Measurements from ENCODE around the gene TMEM51. TPM values are rescaled to one million over a fixed set of nuclear protein-coding genes. Genes with fewer than 3 reads are reported as not detected.

TMEM51 gene
- total and polyA plus RNA-seq, 2 of the 4 experiments (the other 2 are of a cell fraction), result 2.7 to 10.2 TPM

DNA sequence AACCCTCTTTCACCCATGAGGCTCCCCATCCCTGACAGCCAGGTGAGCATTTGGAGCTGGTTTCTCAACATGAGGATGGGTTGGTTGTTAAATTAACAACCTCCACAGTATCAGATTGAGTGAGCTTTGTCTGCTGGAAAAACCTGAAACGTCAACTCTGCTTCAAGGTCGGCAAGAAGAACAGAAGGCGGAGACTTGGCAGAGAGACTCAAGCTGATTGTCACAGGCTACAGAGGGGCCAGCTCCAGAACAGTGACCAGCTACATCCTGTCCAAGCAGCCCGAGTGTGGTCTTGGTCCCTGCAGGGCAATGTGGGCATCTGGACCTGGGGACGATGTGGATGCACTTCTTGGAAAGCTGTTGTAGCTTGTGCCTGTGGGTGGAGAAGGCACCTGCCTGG is 36.6 kb upstream of the TMEM51 start:
- H2BK20ac ChIP-seq (ENCODE audit: low read depth, low read length), result no peak overlapping the region
- POLR2A ChIA-PET (ENCODE audit: unreplicated experiment), result no interaction called here
- no peak overlapping the region for H3K4ac ChIP-seq (ENCODE audit: low read depth, low read length)
- H4K8ac ChIP-seq (ENCODE audit: low read depth in 2 of 2, low read length in 2 of 2), result no peak overlapping the region
- no peak overlapping the region for H3K4me2 ChIP-seq (ENCODE audit: low read depth, low read length)
- no peaks in the 10 kb centered on the region for H3K79me1 ChIP-seq (ENCODE audit: low read depth in 1 of 2, low read length in 2 of 2)
- H3K9ac ChIP-seq (ENCODE audit: low read depth, low read length), result no peak overlapping the region
- H3K36me3 ChIP-seq (ENCODE audit: control insufficient read depth, insufficient read depth, low read length), result no peaks in the 10 kb centered on the region
- H2BK120ac ChIP-seq (ENCODE audit: low read depth, low read length), result no peak overlapping the region
- TF ChIP-seq MAFK (IDR thresholded peaks at IDR 0.05; ENCODE audit: low read depth, low read length) (no peak), MAZ (IDR thresholded peaks at IDR 0.05; ENCODE audit: borderline replicate concordance, low read depth, low read length) (no peak), CEBPB (IDR thresholded peaks at IDR 0.05; ENCODE audit: low read depth, low read length) (no peak), POLR2A (IDR thresholded peaks at IDR 0.05; ENCODE audit: low read depth, low read length) (no peak), FOS (IDR thresholded peaks at IDR 0.05; ENCODE audit: low read depth, low read length) (no peak), RAD21 (IDR thresholded peaks at IDR 0.05; ENCODE audit: low read length) (no peak), CHD1 (IDR thresholded peaks at IDR 0.05; ENCODE audit: low read depth, low read length) (no peak), RFX5 (IDR thresholded peaks at IDR 0.05; ENCODE audit: low read depth, low read length) (no peak), NFE2L2 (IDR thresholded peaks at IDR 0.05; ENCODE audit: low read depth, low read length) (no peak)
- TF ChIP-seq, protein P1, sequence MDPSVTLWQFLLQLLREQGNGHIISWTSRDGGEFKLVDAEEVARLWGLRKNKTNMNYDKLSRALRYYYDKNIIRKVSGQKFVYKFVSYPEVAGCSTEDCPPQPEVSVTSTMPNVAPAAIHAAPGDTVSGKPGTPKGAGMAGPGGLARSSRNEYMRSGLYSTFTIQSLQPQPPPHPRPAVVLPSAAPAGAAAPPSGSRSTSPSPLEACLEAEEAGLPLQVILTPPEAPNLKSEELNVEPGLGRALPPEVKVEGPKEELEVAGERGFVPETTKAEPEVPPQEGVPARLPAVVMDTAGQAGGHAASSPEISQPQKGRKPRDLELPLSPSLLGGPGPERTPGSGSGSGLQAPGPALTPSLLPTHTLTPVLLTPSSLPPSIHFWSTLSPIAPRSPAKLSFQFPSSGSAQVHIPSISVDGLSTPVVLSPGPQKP (IDR thresholded peaks at IDR 0.05; ENCODE audit: borderline replicate concordance, low read depth, low read length), result no peak
- TF ChIP-seq, protein P2, sequence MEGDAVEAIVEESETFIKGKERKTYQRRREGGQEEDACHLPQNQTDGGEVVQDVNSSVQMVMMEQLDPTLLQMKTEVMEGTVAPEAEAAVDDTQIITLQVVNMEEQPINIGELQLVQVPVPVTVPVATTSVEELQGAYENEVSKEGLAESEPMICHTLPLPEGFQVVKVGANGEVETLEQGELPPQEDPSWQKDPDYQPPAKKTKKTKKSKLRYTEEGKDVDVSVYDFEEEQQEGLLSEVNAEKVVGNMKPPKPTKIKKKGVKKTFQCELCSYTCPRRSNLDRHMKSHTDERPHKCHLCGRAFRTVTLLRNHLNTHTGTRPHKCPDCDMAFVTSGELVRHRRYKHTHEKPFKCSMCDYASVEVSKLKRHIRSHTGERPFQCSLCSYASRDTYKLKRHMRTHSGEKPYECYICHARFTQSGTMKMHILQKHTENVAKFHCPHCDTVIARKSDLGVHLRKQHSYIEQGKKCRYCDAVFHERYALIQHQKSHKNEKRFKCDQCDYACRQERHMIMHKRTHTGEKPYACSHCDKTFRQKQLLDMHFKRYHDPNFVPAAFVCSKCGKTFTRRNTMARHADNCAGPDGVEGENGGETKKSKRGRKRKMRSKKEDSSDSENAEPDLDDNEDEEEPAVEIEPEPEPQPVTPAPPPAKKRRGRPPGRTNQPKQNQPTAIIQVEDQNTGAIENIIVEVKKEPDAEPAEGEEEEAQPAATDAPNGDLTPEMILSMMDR (conservative IDR thresholded peaks at IDR 0.05; ENCODE audit: low read depth, low read length), result no peak
- TF ChIP-seq, protein P3, sequence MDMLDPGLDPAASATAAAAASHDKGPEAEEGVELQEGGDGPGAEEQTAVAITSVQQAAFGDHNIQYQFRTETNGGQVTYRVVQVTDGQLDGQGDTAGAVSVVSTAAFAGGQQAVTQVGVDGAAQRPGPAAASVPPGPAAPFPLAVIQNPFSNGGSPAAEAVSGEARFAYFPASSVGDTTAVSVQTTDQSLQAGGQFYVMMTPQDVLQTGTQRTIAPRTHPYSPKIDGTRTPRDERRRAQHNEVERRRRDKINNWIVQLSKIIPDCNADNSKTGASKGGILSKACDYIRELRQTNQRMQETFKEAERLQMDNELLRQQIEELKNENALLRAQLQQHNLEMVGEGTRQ (IDR thresholded peaks at IDR 0.05; ENCODE audit: low read depth, low read length), result no peak
- H2BK5ac ChIP-seq (ENCODE audit: low read depth, low read length, poor library complexity, severe bottlenecking), result no peak overlapping the region
- H3K9me3 ChIP-seq (ENCODE audit: control insufficient read depth, insufficient read depth, low read length), result no peaks in the 10 kb centered on the region
- no peak overlapping the region for H3K4me3 ChIP-seq (ENCODE audit: insufficient read depth, low read depth, low read length)
- in situ Hi-C loops (cut with MboI; ENCODE audit: low sequenced_read_pairs) (no loop called here), dilution Hi-C loops (cut with HindIII; ENCODE audit: low sequenced_read_pairs, unreplicated experiment) (no loop called here), intact Hi-C loops (cut with micrococcal nuclease) (no loop called here)
- 53% methylated on average over 4 of the region's 5 CpGs; no CpG with 5 or more reads in 1 of the 2 experiments for WGBS, 2 experiments (ENCODE audit: extremely low coverage in 2 of 2, insufficient read length in 1 of 2)
- no peak overlapping the region for H4K5ac ChIP-seq (ENCODE audit: low read depth, low read length)
- H3K4me1 ChIP-seq (ENCODE audit: control insufficient read depth, insufficient read depth, low read length), result no peaks in the 10 kb centered on the region; the same call in 1 of the 2 replicates
- no peaks in the 10 kb centered on the region for H4K20me1 ChIP-seq (ENCODE audit: insufficient read depth, low read length)
- no peaks in the 10 kb centered on the region for H3K9me1 ChIP-seq (ENCODE audit: insufficient read depth, low read length)
- H2BK15ac ChIP-seq (ENCODE audit: low read depth, low read length), result no peak overlapping the region
- H3K18ac ChIP-seq (ENCODE audit: low read depth, low read length), result no peak overlapping the region
- CTCF ChIA-PET, result no interaction called here
- H3K23ac ChIP-seq (ENCODE audit: low read depth, low read length), result no peak overlapping the region
- no peak overlapping the region for H3K56ac ChIP-seq (ENCODE audit: extremely low read depth, insufficient read depth, low read length)
- BruUV-seq (replicated peaks), result no TSS peak
- H3K27ac ChIP-seq (ENCODE audit: insufficient read depth, low read length), result no peak overlapping the region
- DNase-seq (no peak), ATAC-seq (ENCODE audit: low read depth) (no peak)
- H2AFZ ChIP-seq (replicated peaks; ENCODE audit: low read length, poor library complexity), result no peak overlapping the region
- H4K91ac ChIP-seq (ENCODE audit: insufficient read depth, low read depth, low read length), result no peak overlapping the region
- H2AK9ac ChIP-seq (replicated peaks; ENCODE audit: low read depth, low read length, poor library complexity), result no peak overlapping the region
- no peak overlapping the region for H2AK5ac ChIP-seq (ENCODE audit: low read depth, low read length)
- H3K27me3 ChIP-seq (ENCODE audit: control insufficient read depth, insufficient read depth, low read length), result peaks cover 30% of the 10 kb centered on the region
- no peak overlapping the region for H3K14ac ChIP-seq (replicated peaks; ENCODE audit: low read depth, low read length)

Measured in IMR-90 (cell line).